ENCODE data around the gene RASGRF1. TPM values are rescaled to one million over a fixed set of nuclear protein-coding genes. Genes with fewer than 3 reads are reported as not detected.
A peak's percentile ranks its signal among the peaks of the same experiment; 100 is the strongest.

Gene RASGRF1
- total RNA-seq, 4 donors from 2014 or later = 0.14 to 0.75 (median 0.64) TPM; not detected in 1

- no peak overlapping the region for H3K4me3 ChIP-seq
- no peak for DNase-seq
- H3K27me3 ChIP-seq = peaks cover 73% of the 10 kb centered on the region
- WGBS, 2 donors (ENCODE audit: low coverage in 1 of 2) = 18% methylated on average over 6 of the region's 6 CpGs; no CpG with 5 or more reads in 1 of the 2 donors
- H3K36me3 ChIP-seq = no peaks in the 10 kb centered on the region
- in situ Hi-C loops (cut with MboI; ENCODE audit: low pct_ligation_motif_present in 1 of 4, low pct_unique_long_range_greater_than_20kb in 1 of 4, low sequenced_read_pairs in 3 of 4) (no loop called here), intact Hi-C loops (cut with DNase I; ENCODE audit: low total_unique reads) (no loop called here)
- H3K4me1 ChIP-seq = peaks cover 0 to 20% (median 15%) of the 10 kb centered on the region in 4 donors
- H3K9me3 ChIP-seq = no peaks in the 10 kb centered on the region
- H3K27ac ChIP-seq = no peak overlapping the region
- TF ChIP-seq POLR2A (IDR thresholded peaks at IDR 0.05) = no peak
- TF ChIP-seq POLR2AphosphoS5 (IDR thresholded peaks at IDR 0.05) = no peak
- no peak for TF ChIP-seq EP300 (IDR thresholded peaks at IDR 0.05; ENCODE audit: low read depth)
- no peak for TF ChIP-seq CTCF (IDR thresholded peaks at IDR 0.05)
These were observed 4.0 kb upstream of the RASGRF1 start for GRCh38 chr15:79094611-79095021.

GRCh38 chr15:79093352-79093935 lies 2.9 kb upstream of the RASGRF1 start:
- in situ Hi-C loops (cut with MboI; ENCODE audit: low pct_ligation_motif_present in 1 of 4, low pct_unique_long_range_greater_than_20kb in 1 of 4, low sequenced_read_pairs in 3 of 4) = no loop called here
- no peaks in the 10 kb centered on the region for H3K9me3 ChIP-seq
- H3K27me3 ChIP-seq = peaks cover 73% of the 10 kb centered on the region
- peaks cover 0 to 21% (median 16%) of the 10 kb centered on the region in 4 donors for H3K4me1 ChIP-seq
- no peaks in the 10 kb centered on the region for H3K36me3 ChIP-seq
- 25 to 62% methylated on average over 3 to 8 of the region's 8 CpGs for WGBS, 2 donors (ENCODE audit: low coverage in 1 of 2)
- intact Hi-C loops (cut with DNase I; ENCODE audit: low total_unique reads) = no loop called here
- no peak overlapping the region for H3K27ac ChIP-seq
- TF ChIP-seq POLR2A (IDR thresholded peaks at IDR 0.05) (no peak), EP300 (IDR thresholded peaks at IDR 0.05; ENCODE audit: low read depth) (no peak), POLR2AphosphoS5 (IDR thresholded peaks at IDR 0.05) (no peak), CTCF (IDR thresholded peaks at IDR 0.05) (no peak)
- no peak overlapping the region for H3K4me3 ChIP-seq
- DNase-seq = no peak

GRCh38 chr15:79092382-79092781 lies 1.8 kb upstream of the RASGRF1 start:
- intact Hi-C loops (cut with DNase I; ENCODE audit: low total_unique reads) (no loop called here), in situ Hi-C loops (cut with MboI; ENCODE audit: low pct_ligation_motif_present in 1 of 4, low pct_unique_long_range_greater_than_20kb in 1 of 4, low sequenced_read_pairs in 3 of 4) (no loop called here)
- Histone ChIP-seq H3K27me3 (peaks cover 73% of the 10 kb centered on the region), H3K9me3 (no peaks in the 10 kb centered on the region), H3K36me3 (no peaks in the 10 kb centered on the region), H3K4me1 (peaks cover 0 to 21% (median 16%) of the 10 kb centered on the region in 4 donors), H3K4me3 (no peak overlapping the region), H3K27ac (no peak overlapping the region)
- WGBS, 2 donors (ENCODE audit: low coverage in 1 of 2) = 33 to 62% methylated on average over 1 to 2 of the region's 2 CpGs
- no peak for DNase-seq
- TF ChIP-seq EP300 (IDR thresholded peaks at IDR 0.05; ENCODE audit: low read depth) (no peak), CTCF (IDR thresholded peaks at IDR 0.05) (no peak), POLR2AphosphoS5 (IDR thresholded peaks at IDR 0.05) (no peak), POLR2A (IDR thresholded peaks at IDR 0.05) (no peak)

GRCh38 chr15:79091204-79091867 lies 756 bp upstream of the RASGRF1 start:
- Histone ChIP-seq H3K36me3 (no peaks in the 10 kb centered on the region), H3K4me1 (peaks cover 0 to 21% (median 16%) of the 10 kb centered on the region in 4 donors), H3K4me3 (peak overlapping the region in 1 of 4 donors; percentile 28), H3K27ac (no peak overlapping the region), H3K9me3 (no peaks in the 10 kb centered on the region), H3K27me3 (peaks cover 75% of the 10 kb centered on the region)
- in situ Hi-C loops (cut with MboI; ENCODE audit: low pct_ligation_motif_present in 1 of 4, low pct_unique_long_range_greater_than_20kb in 1 of 4, low sequenced_read_pairs in 3 of 4) (no loop called here), intact Hi-C loops (cut with DNase I; ENCODE audit: low total_unique reads) (no loop called here)
- TF ChIP-seq EP300 (IDR thresholded peaks at IDR 0.05; ENCODE audit: low read depth) (no peak), CTCF (IDR thresholded peaks at IDR 0.05) (no peak), POLR2A (IDR thresholded peaks at IDR 0.05) (no peak), POLR2AphosphoS5 (IDR thresholded peaks at IDR 0.05) (no peak)
- 4% methylated on average over 17 to 47 of the region's 53 CpGs for WGBS, 2 donors (ENCODE audit: low coverage in 1 of 2)
- DNase-seq = no peak
